Stimulated activated naive CD8-positive, alpha-beta T cell treated with anti-CD3 and anti-CD28 coated beads, Interleukin-15, amount 100 ng/mL, for 72 hours (primary cell): ENCODE measurements around the gene ADM.

Experiments used
- ATAC-seq: fragments of 150-1000 bp; cut with Tn5 transposase; 2 replicates; pipeline ENCODE4 v1.10.0; 2021; ENCODE audit warnings: mild to moderate bottlenecking, moderate library complexity
- DNase-seq, 2 donors: peaks; one replicate each; pipeline ENCODE4 v3.0.0; 2021 to 2022
- H3K27ac Mint-ChIP-seq, 2 donors: one replicate each; pipeline ENCODE4 v1.8.0; 2022; ENCODE audit warnings: mild to moderate bottlenecking in 2 of 2, mixed read lengths in 2 of 2, moderate library complexity in 2 of 2
- H3K27me3 Mint-ChIP-seq: one replicate; pipeline ENCODE4 v1.8.0; 2022; ENCODE audit warnings: mixed read lengths
- H3K4me1 Mint-ChIP-seq: one replicate; pipeline ENCODE4 v1.8.0; 2022; ENCODE audit warnings: mild to moderate bottlenecking, mixed read lengths
- H3K4me3 Mint-ChIP-seq, 2 donors: one replicate each; pipeline ENCODE4 v1.8.0; 2022; ENCODE audit warnings: mild to moderate bottlenecking in 2 of 2, mixed read lengths in 2 of 2, moderate library complexity in 1 of 2
- H3K9me3 Mint-ChIP-seq, 2 donors: one replicate each; pipeline ENCODE4 v1.8.0; 2022; ENCODE audit warnings: mixed read lengths in 2 of 2

Gene ADM

GRCh38 chr11:10302744-10303557 lies 1.9 kb upstream of the ADM start:
- Mint-ChIP-seq H3K4me3 (peak overlapping the region; percentile 88), H3K4me1 (peaks cover 78% of the 10 kb centered on the region), H3K27me3 (peaks cover 67% of the 10 kb centered on the region), H3K9me3 (no peaks in the 10 kb centered on the region), H3K27ac (peak overlapping the region in 1 of 2 donors; percentile 90)
- peak; percentile 11 for ATAC-seq
- DNase-seq, result peak; percentile 54 to 62

DNA sequence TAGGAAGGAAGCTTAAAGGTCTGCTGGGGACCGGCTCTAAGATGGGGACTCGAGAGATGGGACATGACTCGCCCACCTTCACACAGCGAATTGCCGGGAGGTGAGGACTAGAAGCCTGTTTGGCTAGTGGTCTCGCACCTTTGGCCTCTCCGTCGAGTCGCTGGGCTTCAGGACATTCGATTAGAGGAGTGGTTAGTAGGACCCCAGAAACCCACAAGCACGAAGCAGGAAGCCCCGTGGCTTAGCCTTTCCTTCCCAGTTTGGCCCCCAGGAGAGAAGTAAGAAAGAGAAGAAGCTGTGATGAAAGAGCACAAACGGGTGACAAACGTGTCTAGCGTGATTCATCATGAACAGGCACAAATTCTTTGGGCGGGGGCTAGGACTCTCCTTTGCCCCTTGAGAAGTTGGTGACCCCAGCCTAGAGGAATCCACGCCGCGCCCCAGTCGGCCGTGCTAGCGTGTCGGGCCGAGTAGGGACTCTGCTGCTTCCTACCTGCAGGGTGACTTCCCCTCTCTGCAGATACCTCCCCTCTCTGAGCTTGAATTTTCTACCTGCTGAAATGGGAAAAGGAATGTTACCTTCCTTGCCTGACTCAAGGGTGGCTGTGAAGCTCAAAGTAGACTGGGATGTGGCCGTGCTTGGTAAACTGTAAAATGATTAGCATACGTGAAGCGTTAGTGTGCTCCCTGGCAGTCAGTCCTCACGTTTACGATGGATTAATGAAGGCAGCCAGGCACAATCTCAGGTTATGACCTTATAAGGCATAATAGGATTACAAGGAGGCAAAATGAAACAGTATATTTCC lies 1.1 kb upstream of the ADM start:
- peaks cover 67% of the 10 kb centered on the region for H3K27me3 Mint-ChIP-seq

GRCh38 chr11:10305262-10305963 lies 540 bp downstream of the ADM start:
- ATAC-seq (no peak), DNase-seq (peak in 1 of 2 donors; percentile 47)
- no peak overlapping the region for H3K27ac Mint-ChIP-seq
- no peaks in the 10 kb centered on the region for H3K9me3 Mint-ChIP-seq
- peaks cover 83% of the 10 kb centered on the region for H3K4me1 Mint-ChIP-seq
- H3K27me3 Mint-ChIP-seq, result peaks cover 72% of the 10 kb centered on the region
- peak overlapping the region; percentile 88 for H3K4me3 Mint-ChIP-seq

More for the DNA sequence above, 1.1 kb upstream of the ADM start:
- Mint-ChIP-seq H3K4me3 (peak overlapping the region; percentile 88), H3K27ac (peak overlapping the region in 1 of 2 donors; percentile 90), H3K9me3 (no peaks in the 10 kb centered on the region), H3K4me1 (peaks cover 78% of the 10 kb centered on the region)
- DNase-seq (no peak), ATAC-seq (no peak)

DNA sequence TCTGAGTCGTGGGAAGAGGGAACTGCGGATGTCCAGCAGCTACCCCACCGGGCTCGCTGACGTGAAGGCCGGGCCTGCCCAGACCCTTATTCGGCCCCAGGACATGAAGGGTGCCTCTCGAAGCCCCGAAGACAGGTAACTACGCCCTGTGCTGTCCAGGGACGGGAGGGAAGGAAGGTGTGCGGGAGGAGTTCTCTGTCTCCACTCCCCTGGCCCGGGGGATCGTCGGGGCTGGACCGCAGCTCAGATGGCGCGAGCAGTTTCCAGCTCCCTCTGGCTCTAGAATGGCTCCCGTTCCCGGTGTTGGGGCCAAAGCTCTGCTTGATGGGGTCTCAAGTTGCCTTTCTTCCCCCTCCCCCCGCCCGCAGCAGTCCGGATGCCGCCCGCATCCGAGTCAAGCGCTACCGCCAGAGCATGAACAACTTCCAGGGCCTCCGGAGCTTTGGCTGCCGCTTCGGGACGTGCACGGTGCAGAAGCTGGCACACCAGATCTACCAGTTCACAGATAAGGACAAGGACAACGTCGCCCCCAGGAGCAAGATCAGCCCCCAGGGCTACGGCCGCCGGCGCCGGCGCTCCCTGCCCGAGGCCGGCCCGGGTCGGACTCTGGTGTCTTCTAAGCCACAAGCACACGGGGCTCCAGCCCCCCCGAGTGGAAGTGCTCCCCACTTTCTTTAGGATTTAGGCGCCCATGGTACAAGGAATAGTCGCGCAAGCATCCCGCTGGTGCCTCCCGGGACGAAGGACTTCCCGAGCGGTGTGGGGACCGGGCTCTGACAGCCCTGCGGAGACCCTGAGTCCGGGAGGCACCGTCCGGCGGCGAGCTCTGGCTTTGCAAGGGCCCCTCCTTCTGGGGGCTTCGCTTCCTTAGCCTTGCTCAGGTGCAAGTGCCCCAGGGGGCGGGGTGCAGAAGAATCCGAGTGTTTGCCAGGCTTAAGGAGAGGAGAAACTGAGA lies 1.4 kb downstream of the ADM start:
- Mint-ChIP-seq H3K4me1 (peaks cover 85% of the 10 kb centered on the region), H3K4me3 (peak overlapping the region; percentile 88), H3K27me3 (peaks cover 69% of the 10 kb centered on the region), H3K27ac (peak overlapping the region in 1 of 2 donors; percentile 55), H3K9me3 (no peaks in the 10 kb centered on the region)
- ATAC-seq, result no peak
- DNase-seq, result no peak

DNA sequence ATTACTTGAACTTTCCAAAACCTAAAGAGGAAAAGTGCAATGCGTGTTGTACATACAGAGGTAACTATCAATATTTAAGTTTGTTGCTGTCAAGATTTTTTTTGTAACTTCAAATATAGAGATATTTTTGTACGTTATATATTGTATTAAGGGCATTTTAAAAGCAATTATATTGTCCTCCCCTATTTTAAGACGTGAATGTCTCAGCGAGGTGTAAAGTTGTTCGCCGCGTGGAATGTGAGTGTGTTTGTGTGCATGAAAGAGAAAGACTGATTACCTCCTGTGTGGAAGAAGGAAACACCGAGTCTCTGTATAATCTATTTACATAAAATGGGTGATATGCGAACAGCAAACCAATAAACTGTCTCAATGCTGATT lies 2.1 kb downstream of the ADM start:
- Mint-ChIP-seq H3K4me3 (peak overlapping the region; percentile 88), H3K4me1 (peaks cover 82% of the 10 kb centered on the region), H3K9me3 (no peaks in the 10 kb centered on the region), H3K27me3 (peaks cover 71% of the 10 kb centered on the region), H3K27ac (peak overlapping the region; percentile 41 to 55)
- ATAC-seq (no peak), DNase-seq (no peak)

DNA sequence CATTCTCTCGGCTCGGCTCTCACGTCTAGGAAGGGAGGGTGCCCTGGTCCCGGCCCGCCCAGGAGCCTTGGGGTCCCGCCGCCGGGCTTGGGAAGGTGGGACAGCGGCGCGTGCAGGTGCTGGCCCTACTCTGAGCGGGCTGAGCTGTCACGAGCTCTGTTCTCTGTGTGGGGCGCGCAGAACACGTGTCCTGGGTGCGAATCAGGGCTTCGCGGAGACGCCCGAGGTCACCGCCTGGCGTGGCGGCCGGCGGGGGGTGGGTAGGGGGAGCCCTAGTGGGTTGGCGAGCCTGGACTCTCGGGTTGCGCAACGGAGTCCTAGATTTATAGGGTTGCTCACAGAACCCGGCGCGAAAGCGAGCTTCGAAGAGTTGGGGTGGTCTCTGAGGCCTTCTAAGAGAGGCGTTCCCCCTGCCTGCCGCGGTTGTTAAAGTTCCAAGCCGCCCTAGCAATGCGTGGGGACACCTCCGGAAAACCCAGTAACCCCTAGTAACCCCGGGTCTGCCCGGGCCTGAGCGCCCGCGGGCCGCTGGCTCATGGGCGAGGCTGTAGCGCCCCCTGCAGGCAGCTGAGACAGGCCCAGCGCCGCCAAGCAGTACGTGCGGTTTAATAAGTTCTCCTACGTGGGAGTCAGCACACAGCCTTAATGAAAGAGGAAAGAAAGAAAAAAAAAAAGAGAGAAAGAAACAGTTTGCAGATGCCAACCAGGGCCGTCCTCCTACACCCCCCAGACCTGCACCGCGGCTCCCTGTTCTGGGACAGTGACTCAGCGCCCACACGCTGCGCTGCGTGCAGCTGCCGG lies 2.7 kb downstream of the ADM start:
- Mint-ChIP-seq H3K4me1 (peaks cover 76% of the 10 kb centered on the region), H3K9me3 (no peaks in the 10 kb centered on the region), H3K27me3 (peaks cover 65% of the 10 kb centered on the region), H3K27ac (peak overlapping the region; percentile 5 to 93), H3K4me3 (peak overlapping the region; percentile 88)
- ATAC-seq (peak; percentile 83), DNase-seq (peak; percentile 86 to 89)

DNA sequence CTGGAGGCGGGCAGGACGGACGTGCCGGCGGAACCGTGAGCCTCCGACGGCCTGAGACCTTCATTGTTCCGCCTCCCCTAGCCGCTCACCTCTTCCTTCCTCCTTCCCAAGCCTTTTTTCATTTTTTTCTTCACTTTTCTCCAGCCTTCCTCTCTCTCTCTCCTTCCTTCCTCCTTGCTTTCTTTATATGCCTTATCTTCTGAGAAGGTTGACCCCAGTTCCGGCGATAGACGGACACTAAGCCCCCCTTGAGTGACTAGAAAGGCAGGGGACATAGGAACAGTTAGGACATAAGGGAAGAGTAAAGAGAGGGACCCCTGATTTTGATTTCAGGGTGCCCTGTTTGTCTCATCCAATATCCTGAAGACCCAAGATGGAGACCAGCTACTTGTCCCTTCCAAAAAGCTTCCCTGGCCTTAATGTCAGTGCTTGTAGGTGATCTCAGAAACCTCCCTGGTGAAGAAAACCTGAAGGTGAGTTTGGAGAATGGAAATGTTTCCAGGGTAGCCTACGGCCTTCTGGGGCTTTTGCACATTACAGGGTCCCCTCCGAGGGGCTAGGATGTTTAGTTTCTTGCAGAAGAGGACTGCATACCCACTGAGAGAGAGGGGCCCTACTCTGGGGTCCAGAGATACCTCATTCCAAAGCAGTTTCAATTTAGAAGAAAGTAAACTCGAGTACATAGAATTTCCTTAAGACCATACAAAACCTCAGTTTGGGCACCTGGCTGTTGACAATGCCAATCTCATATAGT lies 3.5 kb downstream of the ADM start:
- H3K27ac Mint-ChIP-seq, result peak overlapping the region; percentile 5 to 55

GRCh38 chr11:10309163-10310093 lies 4.6 kb downstream of the ADM start:
- ATAC-seq (no peak), DNase-seq (no peak)
- no peak overlapping the region for H3K27ac Mint-ChIP-seq
- peaks cover 55% of the 10 kb centered on the region for H3K27me3 Mint-ChIP-seq
- peak overlapping the region; percentile 88 for H3K4me3 Mint-ChIP-seq
- peaks cover 61% of the 10 kb centered on the region for H3K4me1 Mint-ChIP-seq
- no peaks in the 10 kb centered on the region for H3K9me3 Mint-ChIP-seq

More for the DNA sequence above, 3.5 kb downstream of the ADM start:
- no peak for ATAC-seq
- DNase-seq, result no peak
- H3K4me3 Mint-ChIP-seq, result peak overlapping the region; percentile 88
- H3K4me1 Mint-ChIP-seq, result peaks cover 72% of the 10 kb centered on the region
- H3K9me3 Mint-ChIP-seq, result no peaks in the 10 kb centered on the region
- peaks cover 58% of the 10 kb centered on the region for H3K27me3 Mint-ChIP-seq

GRCh38 chr11:10310301-10310841 lies 5.5 kb downstream of the ADM start:
- Mint-ChIP-seq H3K27me3 (peaks cover 46% of the 10 kb centered on the region), H3K4me1 (peaks cover 52% of the 10 kb centered on the region), H3K9me3 (no peaks in the 10 kb centered on the region), H3K4me3 (no peak overlapping the region), H3K27ac (no peak overlapping the region)
- DNase-seq (no peak), ATAC-seq (no peak)

DNA sequence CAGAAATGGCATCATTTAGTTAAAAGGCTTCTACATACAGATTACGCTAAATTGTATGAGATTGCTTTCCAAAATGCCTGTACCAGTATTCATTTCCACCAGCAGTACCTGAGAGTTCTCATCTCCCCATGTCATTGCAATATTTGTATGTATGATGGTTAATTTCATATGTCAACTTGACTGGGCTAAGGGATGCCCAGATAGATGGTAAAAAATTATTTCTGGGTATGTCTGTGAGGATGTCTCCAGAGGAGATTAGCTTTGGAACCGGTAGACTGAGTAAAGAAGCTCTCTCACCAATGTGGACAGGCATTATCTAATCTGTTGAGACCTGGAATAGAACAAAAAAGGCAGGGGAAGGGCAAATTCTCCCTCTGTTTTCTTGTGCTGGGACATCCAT lies 6.9 kb downstream of the ADM start:
- Mint-ChIP-seq H3K9me3 (no peaks in the 10 kb centered on the region), H3K27ac (no peak overlapping the region), H3K4me3 (no peak overlapping the region), H3K4me1 (peaks cover 39% of the 10 kb centered on the region), H3K27me3 (peaks cover 34% of the 10 kb centered on the region)
- DNase-seq (no peak), ATAC-seq (no peak)

GRCh38 chr11:10314199-10315072 lies 9.6 kb downstream of the ADM start:
- peak overlapping the region in 1 of 2 donors; percentile 38 for H3K4me3 Mint-ChIP-seq
- H3K27ac Mint-ChIP-seq, result no peak overlapping the region
- no peak for DNase-seq

GRCh38 chr11:10315083-10315482 lies 10.2 kb downstream of the ADM start:
- H3K27me3 Mint-ChIP-seq, result peaks cover 24% of the 10 kb centered on the region
- no peaks in the 10 kb centered on the region for H3K9me3 Mint-ChIP-seq
- peaks cover 26% of the 10 kb centered on the region for H3K4me1 Mint-ChIP-seq
- ATAC-seq (no peak), DNase-seq (no peak)
- no peak overlapping the region for H3K4me3 Mint-ChIP-seq
- H3K27ac Mint-ChIP-seq, result no peak overlapping the region

More at GRCh38 chr11:10314199-10315072, 9.6 kb downstream of the ADM start:
- peaks cover 32% of the 10 kb centered on the region for H3K4me1 Mint-ChIP-seq
- peak; percentile 86 for ATAC-seq
- no peaks in the 10 kb centered on the region for H3K9me3 Mint-ChIP-seq
- peaks cover 30% of the 10 kb centered on the region for H3K27me3 Mint-ChIP-seq
